Stimulated activated CD8-positive, alpha-beta memory T cell treated with anti-CD3 and anti-CD28 coated beads, Interleukin-12 subunit alpha, Interleukin-12 subunit beta, amount 100 ng/mL, for 24 hours (primary cell): ENCODE data around the gene CRTC2.
A peak's percentile ranks its signal among the peaks of the same experiment; 100 is the strongest.
"Not testable (repeated sequence)": the region's sequence is repeated elsewhere in the genome, so short reads cannot be mapped to it uniquely, and the experiment has no call there.

Experiments
- DNase-seq: peaks from one replicate; pipeline ENCODE4 v3.0.0-alpha.2; 2020; ENCODE audit errors: extremely low read depth

The CRTC2 gene

DNA sequence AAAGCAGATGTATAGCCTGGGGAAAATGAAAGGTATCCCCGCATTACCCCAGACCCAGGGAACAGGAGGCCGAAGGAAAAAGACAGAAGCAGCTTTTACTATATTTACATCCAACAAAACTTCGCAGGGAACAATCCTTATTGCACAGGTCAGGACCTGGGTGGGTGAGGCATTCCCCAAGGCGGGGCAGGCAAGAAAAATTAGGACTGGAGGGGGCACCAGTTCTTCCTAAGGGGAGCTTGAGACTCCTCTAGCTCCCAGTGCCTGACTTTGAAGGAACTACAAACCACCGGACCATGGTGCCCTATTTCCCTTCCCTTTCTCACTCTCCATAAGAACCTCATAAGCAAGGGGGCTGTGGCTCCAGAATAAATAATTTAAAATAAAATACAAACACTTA lies 29.0 kb downstream of the CRTC2 start:
- DNase-seq: no peak

DNA sequence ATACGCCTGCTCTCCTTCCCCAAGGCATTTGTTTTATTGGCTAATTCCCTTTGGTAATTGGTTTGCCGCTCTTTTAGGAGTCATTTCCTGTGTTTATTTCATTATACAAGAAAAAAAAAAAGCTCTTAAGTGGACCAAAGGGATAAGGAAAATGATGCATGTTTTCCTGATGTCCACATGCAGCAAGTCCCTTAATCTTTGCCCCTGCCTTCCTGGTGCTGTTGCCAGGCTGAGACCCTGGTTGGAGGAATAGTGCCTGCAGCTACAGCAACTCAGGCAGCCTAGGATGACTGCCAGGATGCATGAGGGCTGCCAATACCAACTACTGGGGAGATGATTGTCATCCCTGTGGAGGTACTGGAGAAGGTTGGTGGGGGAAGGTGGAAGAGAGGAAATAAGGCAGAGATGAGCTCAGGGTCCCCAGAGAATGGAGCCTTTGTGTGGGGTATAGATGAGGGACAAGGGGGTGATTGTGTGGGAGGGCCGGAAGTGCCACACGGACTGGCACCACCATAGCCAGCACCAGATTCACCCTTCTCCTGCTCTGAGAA lies 29.5 kb downstream of the CRTC2 start:
- DNase-seq: no peak

DNA sequence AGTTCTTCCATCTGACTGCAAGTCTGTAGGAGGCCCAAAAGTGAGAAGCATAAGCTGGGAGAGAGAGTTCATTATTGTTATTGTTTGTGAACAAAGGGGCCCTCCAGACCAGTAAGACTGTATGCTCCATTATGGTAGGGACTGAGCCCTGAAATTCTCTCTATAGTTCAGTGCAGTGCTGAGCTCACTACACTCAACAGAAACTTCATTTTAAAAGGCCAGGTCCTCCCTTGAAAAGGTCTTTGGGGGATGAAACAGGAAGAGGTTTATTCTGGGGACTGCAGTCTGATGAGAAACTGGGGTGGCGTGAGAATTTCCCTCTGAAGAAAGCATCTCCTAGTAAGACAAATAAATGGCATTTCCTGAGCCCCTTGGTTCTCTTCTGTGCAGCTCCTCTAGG lies 30.2 kb downstream of the CRTC2 start:
- DNase-seq: no peak

DNA sequence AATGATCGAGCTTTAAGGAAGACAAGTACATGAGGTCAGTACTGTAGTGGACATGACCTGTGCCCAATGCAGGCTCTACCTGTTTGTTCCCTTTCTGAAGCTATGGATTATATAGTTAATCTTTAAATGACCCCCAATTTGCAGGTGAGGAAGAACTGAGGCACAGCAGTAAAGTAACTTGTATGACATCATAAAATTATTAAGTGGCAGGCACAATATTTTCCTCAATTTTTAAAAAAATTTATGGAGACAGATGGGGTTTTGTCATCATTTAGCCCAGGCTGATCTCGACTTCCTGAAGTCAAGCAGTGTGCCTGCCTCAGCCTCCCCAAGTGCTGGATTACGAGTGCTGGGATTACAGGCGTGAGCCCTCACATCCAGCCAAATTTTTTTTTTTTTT lies 32.0 kb downstream of the CRTC2 start:
- DNase-seq: no peak

DNA sequence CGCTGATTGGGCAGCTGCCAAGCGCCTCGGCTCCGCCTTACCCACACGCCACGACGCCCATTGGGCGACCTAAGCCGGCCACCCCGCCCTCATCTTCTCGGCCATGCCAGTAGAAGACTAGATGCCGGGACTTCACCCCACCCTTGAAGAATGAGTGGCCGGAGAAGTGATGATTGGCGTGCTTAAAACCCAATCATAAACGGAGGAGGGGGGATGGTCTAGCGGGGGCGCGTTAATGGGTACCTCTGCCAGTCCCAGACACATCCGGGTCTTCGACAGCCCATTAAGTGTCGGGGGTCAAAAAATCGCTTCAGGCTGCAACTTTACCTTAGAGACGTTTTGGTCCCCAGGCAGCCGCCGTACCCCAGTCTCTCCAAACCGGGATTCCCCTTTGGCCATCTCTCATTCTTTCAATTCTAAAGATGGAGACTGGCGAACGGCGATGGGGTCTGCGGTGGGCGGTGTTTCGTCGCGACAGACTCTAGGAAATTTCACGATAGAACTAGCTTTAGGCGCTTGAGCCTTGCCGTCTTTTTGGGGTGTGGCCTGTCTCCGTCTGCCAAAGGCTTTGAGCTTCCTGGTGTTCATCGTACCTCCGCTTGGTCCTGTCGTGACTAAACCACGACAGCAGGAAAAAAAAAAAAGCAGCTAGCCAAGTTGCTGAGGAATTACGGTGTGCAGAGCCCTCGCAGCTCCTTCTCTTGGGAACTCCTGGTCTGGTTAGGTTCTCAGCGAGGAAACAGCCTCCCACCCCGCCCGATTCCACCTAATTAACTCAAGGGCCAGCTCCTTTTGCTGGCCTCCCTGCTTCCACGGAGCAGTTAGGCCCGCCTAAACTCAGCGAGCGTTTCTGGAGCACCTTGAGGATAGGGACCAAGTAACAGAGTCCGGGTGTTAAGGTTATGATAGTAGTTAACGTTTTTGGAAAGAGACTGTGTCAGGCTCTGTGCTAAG lies 35.2 kb downstream of the CRTC2 start, which contains the start of gene GATAD2B:
GATAD2B (minus strand) TSS at position 1 of the 954 bp plus-strand sequence. CDS start 94,625 bp downstream, outside the sequence.
- DNase-seq: peak; percentile 97

DNA sequence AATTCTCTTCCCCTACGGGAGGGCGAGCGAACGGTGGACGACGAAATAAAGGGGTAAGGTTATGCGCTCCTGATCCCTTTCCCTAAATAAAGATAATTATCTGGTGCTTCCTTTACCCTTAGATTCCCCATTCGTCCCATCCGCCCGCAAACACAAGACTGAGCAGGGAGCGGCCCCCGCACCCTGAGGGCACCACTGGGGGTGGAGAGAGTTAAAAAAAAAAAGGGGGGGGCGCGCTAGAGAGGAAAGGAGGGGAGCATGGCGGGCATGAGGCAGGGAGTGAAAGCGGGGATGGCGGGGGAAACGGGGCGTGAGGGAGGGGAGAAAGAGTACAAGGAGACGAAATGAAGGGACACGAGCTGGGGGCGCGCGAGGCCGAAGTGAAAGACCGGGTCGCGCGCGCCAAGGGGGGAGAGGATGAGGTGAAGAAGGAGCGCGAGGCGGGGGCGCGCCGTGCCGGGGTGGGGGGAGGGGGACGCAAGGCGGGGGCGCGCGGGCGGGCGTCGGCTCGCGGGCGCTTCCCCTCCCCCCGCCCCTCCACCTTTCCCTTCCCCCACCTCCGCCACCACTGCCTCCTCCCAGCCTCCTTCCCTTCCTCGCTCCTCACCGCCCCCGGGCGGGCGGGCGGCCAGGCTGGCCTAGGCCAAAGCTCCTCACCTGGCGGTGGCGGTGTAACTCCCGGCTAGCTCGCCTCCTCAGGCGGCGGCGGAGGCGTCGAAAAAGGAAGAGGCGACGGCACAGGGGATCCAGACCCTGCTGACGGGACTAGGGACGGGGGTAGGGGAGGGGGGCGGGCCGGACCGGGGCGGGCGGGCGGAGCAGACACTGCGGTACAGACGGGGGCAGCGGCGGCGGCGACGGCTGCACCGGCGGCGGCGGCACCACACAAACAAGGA lies 36.1 kb downstream of the CRTC2 start:
- peak; percentile 37 for DNase-seq

DNA sequence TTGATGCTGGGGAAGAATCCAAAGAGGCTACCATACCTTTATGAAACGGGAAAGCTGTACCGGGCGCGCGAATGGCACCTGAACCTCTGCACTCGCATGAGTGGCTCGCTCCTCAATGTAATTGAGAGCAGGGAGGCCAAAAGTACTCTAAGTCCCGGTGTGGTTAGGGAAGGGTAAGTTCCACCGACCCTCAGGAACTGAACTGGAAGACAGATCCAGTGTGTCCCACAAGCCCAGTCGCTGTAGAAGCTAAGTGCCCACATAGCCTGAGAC lies 36.7 kb downstream of the CRTC2 start:
- no peak for DNase-seq

DNA sequence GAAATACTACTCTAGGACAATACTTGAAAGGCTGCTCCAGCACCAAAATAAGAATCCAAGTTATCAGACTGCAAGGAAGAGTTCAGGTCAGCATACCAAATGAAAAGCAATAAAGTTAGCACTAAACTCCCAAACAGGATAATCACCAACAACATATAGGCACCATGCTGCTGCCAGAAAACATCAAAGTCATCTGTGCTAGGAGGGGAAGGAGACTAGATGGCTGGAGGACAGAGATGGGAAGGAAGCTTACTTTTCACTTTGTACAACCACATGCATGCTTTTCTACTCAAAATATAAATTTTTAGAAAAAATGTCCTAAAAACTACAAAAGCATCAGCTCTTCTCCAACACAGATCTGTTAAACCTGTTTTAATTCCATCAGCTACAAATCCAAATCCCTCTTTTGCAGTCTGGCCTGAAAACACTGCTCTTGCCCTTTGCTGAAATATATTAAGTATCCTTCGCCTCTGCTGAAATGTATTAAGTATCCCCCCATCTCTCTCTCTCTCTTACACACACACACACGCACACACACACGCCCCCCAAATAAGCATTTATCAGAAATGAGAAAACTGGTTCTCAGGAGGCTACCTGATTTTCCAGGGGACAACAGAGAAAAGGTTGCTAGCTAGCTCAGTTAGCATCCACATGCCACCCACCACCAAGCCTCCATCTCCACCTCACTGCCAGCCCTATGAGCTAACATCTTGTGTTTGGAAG lies 37.2 kb downstream of the CRTC2 start:
- no peak for DNase-seq

DNA sequence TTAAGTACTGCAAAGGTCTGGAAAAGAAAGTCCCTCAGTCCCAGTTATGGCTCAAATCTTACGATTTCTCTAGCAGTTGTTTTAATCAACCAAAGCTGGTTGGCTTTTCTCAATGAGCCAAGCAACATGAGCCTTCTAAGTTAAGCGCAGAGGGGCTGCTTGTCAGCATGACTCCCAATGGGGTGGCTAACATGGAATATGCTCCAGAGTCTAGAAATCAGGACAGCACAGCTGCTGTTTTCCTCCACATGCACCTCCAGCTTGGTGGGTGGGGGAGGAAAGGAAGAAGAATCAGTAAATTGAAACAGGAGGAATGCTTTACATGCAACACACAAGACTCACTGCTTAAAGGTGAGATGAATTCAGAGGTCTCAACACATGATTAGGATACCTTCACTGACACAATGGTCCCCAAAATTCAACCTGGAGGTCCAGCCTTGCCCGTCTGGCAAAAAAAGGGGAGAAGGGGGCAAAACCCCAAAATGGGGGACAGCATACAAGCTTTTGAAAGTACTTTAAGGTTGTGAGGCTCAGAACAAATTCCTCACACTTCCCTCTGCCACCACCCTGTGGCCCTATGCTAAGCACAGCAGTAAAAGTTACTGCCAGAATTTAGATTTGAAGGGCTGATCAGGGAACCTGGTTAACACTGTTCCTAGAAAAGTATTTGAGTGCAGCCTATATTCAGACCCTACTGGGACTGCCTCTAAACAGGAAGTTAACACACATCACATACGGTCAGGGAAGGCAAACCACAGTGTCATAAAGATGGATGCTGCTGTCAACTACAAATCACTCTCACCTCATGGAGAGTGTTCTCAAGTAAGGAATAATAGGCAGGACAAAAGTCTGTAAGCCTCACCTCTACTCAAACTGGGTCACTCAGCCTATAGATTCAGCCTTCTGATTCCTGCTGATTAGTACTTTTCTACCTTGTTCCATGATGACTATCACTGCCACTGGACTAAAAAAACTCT lies 38.2 kb downstream of the CRTC2 start:
- DNase-seq: no peak

DNA sequence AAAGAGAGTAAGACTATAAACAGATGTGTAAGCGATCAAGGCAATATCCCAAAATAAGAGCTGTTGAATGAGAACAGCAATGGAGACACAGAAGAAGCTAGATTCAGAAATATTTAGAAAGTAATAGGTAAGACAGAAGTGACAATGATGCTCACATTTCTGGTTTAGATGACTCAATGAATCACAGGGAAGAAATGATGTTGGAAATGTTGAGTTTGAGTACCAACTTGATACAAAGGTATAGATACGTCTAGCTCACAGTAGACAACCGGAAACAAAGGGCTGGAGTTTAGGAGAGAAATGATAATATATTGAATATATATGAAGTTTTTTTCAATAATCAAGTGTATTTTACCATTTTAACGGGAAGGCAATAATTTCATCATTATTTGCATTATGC lies 42.1 kb downstream of the CRTC2 start:
- DNase-seq: no peak

DNA sequence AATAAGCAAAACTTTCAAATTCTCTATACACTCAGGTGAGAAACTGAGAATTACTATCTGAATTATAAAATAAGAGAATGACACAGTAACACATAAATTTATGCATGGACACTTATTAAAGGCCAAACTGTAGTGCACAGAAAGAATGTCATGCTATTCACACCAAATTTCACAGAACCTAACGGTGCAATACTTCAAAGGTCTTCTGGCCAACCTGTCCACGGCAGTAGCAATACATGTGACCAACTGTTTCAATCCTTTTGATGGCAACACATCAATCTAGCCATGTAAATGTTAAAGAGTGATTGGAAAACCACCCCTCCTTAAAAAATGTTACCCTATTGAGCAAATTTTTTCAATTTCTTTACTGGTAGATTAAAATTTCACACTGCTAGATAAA lies 46.1 kb downstream of the CRTC2 start:
- no peak for DNase-seq

DNA sequence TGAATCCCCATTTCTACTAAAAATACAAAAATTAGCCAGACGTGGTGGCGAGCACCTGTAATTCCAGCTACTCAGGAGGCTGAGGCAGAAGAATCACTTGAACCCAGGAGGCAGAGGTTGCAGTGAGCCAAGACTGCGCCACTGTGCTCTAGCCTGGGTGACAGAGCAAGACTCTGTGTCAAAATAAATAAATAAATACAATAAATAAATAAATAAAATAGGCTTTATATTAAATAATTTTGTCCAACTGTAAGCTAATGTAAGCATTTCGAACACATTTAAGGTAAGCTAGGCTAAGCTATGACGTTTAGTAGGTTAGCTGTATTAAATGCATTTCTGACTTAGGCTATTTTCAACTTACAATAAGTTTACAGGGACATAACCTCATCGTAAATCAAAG lies 47.9 kb downstream of the CRTC2 start:
- not testable (repeated sequence) for DNase-seq

DNA sequence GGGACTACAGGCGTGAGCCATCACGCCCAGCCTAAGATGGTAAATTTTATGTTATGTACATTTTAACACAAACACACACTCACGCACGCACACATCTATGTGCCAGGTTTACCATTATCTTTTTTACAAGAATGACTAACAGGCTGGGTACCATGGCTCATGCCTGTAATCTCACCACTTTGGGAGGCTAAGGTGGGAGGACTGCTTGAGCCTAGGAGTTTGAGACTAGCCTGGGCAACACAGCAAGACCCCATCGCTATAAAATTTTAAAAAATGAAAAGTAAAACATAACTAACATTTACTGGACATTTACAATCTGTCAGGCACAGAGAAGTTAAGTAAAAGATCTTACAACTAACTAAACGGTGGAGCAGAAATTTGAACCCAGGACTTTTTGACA lies 50.3 kb downstream of the CRTC2 start:
- DNase-seq: no peak

DNA sequence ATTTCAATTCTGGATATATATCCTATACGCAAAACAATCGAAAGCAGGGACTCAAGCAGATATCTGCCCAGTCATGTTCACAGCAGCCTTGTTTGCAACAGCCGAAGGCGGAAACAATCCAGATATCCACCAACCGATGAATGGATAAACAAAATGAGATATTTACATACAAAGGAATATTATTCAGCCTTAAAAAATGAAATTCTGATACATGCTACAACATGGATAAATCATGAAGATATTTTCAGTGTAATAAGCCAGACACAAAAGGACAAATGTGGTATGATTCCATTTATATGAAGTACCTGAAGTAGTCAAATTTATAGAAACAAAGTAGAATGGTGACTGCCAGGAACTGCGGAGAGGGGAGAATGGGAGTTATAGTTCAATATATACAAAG lies 51.3 kb downstream of the CRTC2 start:
- DNase-seq: no peak

DNA sequence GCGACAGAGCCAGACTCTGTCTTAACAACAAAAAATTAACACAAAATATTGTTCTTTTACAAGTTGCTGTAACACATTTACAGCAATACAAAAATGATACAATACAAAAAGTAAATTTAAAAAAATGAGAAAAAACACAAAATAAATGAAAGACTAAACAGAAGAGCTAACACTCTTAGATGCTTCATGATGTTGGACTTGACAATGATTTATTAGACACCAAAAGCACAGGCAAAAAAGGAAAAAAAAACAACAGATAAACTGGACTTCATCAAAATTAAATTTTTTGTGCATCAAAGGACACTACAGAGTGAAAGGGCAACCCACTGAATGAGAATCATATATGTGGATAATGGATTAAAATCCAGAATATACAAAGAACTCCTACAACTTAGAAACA lies 52.0 kb downstream of the CRTC2 start:
- no peak for DNase-seq

DNA sequence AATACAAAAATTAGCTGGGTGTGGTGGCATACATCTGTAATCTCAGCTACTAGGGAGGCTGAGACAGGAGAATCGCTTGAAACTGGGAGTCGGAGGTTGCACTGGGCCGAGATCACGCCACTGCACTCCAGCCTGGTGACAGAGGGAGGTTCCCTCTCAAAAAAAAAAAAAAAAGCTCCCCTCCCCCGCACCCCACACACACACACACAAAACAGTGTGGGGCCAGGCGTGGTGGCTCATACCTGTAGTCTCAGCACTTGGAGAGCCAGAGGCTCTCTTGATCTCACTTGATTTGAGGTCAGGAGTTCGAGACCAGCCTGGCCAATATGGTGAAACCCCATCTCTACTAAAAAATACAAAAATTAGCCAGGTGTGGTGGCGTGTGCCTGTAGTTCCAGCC lies 52.5 kb downstream of the CRTC2 start:
- DNase-seq: not testable (repeated sequence)

DNA sequence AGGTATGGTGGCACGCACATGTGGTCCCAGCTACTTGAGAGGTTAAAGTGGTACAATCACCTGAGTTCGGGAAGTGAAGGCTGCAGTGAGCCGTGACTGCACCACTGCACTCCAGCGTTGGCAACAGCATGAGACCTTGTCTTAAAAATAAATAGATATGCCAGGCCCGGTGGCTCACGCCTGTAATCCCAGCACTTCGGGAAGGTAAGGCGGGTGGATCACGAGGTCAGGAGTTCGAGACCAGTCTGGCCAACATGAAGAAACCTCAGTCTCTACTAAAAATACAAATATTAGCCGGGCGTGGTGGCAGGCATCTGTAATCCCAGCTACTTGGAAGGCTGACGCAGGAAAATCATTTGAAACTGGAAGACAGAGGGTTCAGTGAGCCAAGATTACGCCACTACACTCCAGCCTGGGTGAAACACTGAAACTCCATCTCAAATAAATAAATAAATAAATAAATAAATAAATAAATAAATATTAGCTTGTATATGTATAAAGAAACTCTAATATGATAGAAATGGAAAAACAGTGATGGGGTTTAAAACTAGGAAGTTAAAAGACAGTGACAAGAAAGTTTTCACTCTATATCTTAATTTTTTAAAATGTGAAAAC lies 54.5 kb downstream of the CRTC2 start:
- no peak for DNase-seq

DNA sequence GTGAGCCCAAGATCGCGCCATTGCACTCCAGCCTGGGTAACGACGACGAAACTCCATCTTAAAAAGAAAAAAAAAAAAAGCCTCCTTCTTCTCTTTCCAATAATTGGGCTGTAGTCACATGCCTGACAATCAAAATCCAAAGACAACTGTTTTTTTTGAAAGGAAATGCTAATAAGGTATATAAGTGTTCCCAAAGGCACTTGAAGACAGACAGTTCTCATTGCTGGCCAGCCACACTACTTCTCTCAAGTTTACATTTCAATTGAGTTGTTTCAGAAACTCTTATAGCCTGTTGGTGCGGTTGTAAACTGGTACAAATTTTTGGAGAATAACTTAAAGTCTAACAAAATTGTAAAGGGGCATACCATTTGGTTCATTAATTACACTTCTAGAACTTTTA lies 58.9 kb downstream of the CRTC2 start:
- no peak for DNase-seq
